Thyroid gland (tissue), 4 donors: ENCODE measurements around the gene BCR.
"Not testable (repeated sequence)": the region's sequence is repeated elsewhere in the genome, so short reads cannot be mapped to it uniquely, and the experiment has no call there.

Experiments
- CTCF ChIP-seq, 6 experiments: fragments of 200-600 bp in 3 of 6; fragments of 450-650 bp in 3 of 6; sonication (generic) in 3 of 6; IDR thresholded peaks; one replicate each; pipeline ENCODE4 v1.5.1; 2016 to 2019; ENCODE audit warnings: antibody characterized with exemption in 6 of 6, mild to moderate bottlenecking in 2 of 6, inconsistent platforms in 1 of 6, moderate library complexity in 1 of 6
- POLR2A ChIP-seq, 2 donors: fragments of 450-650 bp; IDR thresholded peaks; one replicate each; pipeline ENCODE4 v1.6.1; 2017; ENCODE audit warnings: antibody characterized with exemption in 2 of 2, mild to moderate bottlenecking in 2 of 2, moderate library complexity in 1 of 2

DNA sequence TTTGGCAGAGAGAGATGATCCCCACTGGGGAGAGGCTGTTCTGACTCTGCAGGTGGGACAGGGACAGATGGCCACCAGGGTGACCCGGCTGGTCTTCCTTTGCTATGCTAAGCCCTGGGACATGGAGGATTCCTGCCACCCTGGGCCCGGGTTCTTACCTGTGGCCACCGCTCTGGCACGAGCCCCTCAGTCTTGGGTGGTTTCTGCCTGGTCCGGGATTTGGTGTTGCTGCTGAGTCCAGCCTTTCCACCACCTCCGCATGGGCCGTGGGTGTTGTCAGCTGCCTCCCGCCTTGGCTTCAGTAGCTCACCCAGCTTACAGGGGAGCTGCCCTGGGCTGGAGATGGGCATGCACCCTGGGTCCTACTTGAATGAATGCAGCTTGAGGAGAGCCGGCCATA lies 138.0 kb downstream of the BCR start:
- not testable (repeated sequence) for TF ChIP-seq CTCF, POLR2A (IDR thresholded peaks at IDR 0.05)
